HG02885 (cell line): ENCODE data around the gene ASCL3.
"Not testable (repeated sequence)": the region's sequence is repeated elsewhere in the genome, so short reads cannot be mapped to it uniquely, and the experiment has no call there.

Experiments used
- ATAC-seq: cut with Tn5 transposase; IDR thresholded peaks from one replicate; pipeline ENCODE4 v1.9.1; 2021; ENCODE audit warnings: mild to moderate bottlenecking; ENCODE audit not compliant: unreplicated experiment, poor library complexity

ASCL3 gene, protein sequence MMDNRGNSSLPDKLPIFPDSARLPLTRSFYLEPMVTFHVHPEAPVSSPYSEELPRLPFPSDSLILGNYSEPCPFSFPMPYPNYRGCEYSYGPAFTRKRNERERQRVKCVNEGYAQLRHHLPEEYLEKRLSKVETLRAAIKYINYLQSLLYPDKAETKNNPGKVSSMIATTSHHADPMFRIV

DNA sequence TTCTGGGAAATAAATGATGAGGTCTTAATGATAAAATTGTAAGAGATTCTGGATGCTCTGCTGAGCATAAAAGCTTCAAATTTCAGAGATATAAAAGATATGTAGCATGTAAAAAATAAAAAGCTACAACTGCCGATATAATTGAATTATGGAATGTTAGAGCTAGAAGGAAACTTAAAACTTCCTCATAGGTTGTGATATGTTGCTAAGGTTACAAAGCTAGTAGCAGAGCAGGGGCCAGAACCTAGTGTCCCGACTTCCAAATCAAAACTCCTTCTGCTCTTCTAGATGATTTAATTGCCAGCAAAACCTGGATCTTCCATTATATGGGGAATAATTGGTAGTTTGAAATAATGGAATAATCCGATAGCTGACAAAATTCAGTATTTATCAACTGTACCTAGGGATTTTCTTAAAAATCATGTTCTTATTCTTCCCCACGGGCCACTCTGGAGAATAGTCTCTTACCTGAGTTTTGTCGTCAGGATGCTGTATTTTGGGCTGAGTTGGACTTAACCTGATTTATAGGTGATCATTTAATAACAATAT, at the start of gene ASCL3:
ASCL3 (minus strand) TSS at position 499 of the 549 bp plus-strand sequence. CDS start 4,855 bp downstream, outside the sequence.
- ATAC-seq = no peak

DNA sequence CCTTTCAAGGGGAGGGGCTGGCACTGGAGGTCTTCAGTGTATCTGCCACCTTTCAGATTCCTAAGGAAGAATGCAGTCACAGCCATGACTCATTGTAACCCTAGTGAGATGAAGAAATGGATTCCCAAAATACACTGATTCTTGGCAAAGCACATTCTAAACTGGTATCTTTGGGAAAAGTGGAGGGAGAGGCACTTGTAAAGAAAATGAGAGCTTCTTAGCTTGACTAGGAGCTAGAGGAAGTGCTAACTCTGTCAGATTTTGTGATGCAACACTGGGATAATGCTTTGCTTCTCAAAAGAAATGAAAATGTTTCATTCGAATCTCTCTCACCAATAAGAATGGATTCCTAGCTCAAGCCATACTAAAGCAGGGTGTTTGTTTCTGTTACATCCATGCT, 46.6 kb upstream of the ASCL3 start:
- ATAC-seq = no peak

DNA sequence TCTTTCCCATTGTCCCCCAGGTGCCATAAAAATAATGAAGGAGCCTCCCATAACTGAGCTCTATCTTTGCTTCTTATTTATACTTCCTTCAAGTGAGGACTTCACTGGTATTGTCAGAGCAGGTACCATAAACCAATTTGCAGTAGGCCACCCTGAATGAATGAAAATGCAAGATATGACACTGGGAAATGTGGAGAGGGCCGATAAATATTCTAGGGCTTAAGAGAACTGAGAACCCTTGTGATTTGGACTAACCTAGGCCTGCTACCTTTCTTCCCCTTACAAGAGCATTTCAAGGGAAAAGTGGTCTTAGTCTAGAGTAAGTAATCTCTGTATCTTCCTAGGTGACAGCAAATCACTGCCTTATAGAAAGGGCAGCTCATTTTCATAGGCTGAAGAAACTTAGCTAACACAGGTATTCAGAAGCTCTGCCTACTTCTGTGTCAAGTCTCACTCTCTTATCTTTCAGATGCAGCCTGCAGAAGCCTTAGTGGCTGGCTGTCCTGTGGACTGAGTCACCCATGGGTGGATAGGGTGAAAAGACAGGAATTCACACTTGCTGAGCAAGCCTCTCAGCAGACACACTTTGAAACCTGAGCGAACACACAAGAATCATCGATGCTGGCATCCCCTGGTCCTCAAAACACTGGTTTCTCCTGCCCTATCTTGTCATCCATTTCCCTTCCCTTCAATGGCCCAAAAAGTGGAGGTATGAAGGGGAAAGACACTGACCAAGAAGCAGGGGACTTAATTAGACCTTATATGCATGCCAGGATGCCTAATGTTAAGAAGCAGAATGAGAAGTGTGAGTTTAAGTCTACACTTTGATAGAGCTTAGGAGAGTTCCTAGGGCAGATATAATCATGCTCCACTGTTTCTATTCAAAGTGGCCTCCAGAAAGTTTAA, 45.8 kb upstream of the ASCL3 start:
- ATAC-seq = no peak

DNA sequence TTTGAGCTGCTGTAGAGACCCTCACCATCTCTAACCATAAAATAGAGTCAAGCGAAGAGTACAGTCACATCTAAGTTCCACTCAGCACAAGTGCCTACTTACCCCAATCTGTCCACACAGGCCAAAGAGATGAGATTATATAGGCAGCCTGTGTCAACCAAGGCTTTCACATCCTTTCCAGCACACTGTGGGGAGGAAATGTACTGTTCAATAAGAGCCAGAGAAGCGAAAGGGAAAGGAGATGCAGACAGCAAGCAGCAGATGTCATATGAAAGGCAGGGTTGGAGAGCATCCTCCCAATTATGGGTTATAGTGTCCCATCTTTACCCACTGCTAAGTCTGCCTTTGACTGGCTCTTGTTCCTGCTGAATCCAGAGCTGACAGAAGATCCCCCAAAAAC, 44.6 kb upstream of the ASCL3 start:
- ATAC-seq = no peak

DNA sequence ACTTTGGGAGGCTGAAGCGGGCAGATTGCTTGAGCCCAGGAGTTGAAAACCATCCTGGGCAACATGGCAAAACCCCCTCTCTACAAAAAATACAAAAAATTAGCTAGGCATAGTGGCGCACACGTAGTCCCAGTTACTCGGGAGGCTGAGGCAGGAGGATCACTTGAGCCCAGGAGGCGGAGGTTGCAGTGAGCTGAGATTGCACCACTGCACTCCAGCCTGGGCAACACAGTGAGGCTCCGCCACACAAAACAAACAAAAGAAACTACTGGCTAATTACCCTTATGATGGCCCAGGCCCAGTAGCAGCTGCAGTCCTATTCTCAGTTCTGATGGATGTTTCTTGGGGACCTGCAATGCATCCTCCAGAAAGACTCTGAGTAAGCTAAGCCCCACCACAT, 44.0 kb upstream of the ASCL3 start:
- ATAC-seq = not testable (repeated sequence)

DNA sequence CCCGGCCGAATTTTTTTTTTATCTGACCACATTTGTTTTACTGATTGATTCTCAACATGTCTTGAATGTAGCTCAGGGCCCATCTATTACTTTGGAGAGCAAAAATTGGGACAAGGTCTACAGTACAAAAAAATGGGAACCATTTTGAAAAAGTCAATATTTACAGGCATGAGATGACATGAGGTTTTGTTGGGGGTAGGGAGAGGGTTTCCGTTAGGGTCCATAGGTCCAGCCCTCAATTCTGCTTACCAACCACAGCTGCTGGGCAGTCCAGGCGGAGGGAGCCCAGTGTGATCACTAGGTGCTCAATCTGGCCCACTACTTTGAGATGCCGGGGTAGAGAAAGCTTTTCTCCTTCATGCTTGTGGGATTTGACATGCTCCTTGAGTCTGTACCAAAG, 42.6 kb upstream of the ASCL3 start:
- ATAC-seq = no peak

DNA sequence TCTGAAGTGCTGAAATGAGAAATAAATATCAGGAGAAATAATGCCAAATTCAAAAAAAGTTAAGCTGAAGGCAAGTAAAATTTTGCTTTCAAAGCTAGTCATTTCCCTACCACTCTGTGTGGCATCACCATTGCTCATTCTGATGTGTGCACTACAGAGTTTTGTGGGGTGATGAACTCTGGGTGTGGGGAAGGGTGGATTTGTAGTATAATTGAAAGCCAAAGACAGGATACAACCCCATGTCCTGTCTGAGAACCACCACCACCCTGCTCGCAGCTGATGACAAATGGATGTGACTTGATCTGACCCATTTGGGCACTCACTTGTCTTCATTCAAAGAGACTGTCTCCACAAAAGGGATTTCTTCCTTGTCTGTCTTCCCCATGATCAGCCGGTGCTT, 40.7 kb upstream of the ASCL3 start:
- no peak for ATAC-seq

DNA sequence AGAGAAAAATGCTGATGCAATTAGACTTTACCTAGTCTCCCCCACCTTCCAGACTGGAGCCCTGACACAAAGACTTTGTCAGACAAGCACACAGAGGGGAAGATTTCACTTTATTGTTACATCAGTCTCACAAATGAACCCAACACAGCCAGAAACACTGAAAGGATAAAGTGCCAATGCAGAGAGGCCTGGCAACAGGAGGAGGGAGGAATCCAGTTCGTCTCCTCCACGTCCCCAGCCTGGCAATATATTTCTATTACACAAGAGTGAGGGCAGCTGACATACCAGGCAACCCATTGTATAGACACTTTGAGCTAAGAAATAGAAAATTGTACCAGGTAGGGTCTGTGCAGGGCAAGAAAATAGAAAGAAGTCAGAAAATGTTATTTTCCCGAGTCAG, 37.7 kb upstream of the ASCL3 start:
- ATAC-seq = no peak

DNA sequence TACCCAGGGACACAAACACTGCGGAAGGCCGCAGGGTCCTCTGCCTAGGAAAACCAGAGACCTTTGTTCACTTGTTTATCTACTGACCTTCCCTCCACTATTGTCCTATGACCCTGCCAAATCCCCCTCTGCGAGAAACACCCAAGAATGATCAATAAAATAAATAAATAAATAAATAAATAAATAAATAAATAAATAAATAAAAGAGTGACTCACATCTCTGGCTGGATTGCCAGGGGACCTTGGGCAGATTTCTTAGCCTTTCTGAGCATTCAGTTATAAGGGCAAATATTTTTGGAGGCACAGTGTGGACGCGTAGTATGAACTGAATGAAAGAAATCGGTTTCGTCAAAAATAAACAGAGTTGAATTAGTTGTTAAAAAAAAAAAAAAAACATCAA, 36.5 kb upstream of the ASCL3 start:
- ATAC-seq = not testable (repeated sequence)

DNA sequence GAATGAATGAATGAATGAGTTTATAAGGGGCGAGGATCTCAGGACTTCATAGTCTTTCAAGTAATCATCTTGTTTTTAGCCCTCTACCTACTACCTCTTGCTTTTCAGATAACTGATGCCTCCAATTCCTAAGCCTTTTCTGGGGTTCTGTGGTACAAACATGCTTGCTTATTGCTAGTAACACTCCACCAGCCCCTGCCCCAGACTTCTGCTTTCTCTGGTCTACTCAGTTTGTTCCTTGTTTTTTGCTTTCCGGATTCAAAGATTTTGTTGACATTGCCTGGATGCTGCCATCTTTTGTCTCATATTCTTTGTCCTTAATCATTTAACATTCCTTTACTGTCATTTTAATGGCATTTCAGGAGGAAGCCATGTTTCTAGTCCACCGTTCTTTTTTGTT, 30.3 kb upstream of the ASCL3 start:
- no peak for ATAC-seq

DNA sequence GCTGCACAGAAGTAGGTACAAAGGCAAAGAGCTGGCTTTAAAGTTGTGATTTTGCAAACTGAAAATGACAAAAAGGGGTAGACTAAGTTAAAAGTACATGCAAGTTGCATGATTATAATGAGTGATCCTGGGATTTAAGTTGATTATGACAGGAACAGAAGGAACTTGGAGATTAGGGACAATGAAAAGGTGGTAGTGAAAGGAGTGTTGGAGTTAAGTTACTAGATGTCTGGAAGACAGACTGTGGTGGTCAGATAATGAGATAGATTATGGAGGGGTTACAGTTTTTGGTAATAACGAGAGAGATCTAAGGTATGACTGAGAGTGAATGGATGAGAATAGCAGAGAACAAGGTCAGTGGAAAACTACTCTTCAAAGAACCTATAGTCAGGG, 29.1 kb upstream of the ASCL3 start:
- ATAC-seq = no peak

DNA sequence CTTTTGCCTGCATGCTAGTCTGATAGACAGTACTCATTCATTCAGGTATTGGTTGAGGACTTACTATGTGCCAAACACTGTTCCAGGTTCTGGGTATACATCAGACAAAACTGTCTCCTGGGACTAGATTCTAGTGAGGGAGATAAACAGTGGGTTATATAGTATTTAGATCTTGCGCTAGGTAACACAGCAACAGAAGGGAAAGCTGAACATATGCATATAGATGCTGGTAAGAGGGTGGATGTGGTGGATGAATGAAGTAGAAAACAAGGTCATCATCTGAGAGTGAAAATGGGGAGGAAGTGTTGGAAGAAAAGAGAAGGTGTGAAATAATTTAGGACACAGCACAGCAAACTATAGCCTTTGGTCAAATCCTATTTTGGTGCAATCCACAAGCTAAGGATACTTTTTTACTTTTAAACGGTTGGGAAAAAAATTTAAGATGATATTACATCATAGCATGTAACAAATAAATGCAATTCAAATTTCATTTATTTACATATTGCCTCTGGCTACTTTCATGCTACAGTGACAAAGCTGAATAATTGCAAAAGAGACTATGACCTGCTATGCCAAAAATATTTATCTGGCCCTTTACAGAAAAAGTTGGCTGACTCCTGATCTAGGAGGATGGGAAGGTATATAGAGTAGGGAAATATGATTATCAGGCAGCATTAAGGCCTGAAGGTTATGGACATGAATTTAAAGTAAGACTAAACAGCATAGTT, 28.5 kb upstream of the ASCL3 start:
- no peak for ATAC-seq

DNA sequence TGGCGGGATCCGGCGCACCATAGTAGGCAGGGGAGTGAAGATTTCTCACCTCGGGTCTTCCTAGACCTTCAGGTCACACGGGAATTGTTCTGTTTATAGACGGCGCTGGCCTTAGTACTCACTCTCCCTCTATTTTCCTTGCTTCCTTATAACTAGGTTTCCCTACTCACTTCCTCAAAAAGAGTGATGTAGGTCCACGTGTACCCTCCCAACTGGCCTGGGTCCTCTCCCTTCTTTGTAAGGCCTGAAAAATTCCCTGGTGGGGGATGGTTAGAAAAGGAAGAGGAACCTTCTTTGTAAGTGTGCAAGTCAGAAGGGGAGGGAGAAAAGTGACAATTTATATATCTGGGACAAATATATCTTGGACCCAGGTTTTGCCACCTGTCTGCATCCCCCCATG, 24.4 kb upstream of the ASCL3 start:
- ATAC-seq = no peak

DNA sequence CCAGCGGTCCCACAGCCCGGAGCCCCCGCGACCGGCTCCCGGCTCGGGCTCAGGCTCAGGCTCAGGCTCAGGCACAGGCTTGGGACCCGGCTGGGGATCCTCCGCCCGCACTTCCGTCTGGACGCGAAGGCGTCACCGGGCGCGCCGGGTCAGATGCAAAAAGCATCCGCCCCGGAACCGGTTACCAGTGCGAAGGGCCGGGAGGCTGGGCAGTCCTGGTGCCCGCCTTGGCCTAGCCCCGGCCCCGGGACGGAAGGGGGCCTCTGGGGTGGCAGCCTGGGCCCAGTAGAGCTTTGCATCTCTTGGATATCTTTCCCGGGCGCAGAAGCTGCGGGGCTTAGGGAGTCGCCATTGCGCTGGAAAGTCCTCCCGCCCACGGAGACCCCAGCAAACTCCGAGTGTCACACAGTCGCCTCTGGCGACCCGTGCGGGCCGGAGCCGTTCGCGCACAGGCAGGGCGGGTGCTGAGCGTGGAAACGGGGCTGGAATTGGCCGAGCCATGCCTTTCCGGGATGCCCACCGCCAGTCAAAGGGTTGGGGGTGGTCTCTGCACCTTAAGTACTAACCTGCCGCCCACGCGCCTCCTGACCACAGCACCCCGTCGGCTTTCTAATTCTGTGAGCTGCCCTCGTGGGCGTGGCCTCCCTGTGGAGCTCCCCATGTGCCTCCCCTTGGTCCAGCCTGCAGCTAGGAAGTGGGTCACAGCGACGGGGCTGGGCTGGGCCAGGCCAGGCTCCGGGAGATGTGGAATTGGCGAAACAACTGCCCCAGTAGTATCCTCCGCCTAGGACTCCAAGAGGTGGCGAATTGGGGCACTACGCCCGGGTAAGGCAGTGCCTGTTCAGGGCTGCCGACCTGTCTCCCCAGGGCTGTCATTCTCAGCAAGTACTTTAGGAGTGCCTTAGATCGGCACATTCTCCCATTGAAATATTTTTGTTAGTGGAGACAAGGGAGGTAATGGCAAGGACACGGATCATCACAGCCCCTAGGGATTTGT, 21.8 kb upstream of the ASCL3 start, which contains the start of gene TMEM9B:
TMEM9B (minus strand) TSS at position 119 of the 997 bp plus-strand sequence. CDS start 129 bp downstream, outside the sequence.
- peak; percentile 87 for ATAC-seq

DNA sequence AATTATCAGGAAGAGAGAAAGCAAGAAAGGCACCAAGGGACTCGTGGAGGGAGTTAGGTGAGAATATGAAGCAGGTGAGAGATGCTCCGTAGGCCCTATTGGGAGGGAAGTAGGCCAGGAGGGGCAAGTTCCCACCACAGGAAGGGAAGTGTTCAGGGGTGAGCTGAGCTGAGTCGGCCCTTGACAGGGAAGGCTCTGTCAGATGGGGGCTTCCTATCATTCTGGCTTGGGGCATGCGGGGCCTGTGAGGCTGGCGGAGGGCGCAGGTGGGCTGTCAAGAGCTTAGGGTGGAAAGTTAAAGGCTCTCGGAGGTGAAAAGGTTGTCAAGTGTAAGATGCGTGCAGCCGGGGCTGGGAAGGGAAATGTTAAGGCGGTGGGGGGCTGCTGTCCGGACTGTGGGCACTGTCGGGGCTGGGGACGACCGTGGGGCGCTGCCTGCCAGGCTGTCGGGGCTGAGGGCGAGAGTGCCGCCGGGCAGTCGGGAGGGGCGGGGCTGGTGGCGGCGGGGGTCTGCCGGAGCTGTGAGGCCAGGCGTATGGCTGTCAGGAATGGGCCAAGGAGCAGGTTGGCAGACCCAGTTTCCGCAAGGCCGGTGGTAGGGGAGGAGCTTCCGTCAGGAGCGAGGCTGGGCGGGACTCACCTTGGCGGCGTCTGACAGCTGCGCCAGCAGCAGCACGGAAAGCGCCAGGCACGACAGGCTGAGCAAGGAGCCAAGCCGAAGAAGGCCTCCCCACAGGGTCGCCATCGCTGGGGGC, 20.9 kb upstream of the ASCL3 start:
- peak; percentile 69 for ATAC-seq

DNA sequence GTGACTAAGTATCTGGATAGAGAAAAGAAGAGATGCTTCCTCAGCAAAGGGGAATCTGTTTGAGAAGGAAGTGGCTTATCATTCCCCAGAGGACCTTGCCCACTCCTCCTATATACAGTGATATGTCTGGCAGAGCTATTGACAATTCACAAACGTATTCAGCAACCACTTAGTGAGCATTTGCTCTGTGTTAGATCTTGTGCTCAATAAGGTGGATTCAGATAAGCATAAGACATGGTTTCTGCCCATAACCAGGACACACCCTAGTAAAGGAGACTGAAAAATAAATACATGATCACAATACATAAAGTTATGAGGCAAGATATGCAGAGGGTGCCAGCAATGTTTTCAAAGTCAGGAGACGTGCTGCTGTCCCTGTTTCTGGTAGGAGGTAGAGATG, 20.0 kb upstream of the ASCL3 start:
- no peak for ATAC-seq

DNA sequence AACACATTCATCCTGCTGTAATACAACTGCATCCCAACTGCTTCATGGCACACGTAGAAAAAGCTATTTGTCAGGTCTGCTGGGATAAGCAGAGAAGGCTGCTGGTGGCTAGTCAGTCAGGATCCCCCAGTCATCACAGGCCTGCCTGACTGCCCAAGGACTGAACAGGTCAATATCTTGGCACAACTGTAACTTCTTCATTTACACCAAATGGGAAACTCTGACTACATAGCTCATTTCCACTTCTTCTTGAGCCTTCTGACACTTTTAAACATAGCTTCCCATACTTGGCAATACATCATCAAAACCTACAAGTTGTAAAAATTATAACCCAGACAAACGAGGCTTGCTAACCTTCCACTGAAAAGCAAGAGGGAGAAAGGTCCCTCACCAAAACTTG, 18.6 kb upstream of the ASCL3 start:
- no peak for ATAC-seq

DNA sequence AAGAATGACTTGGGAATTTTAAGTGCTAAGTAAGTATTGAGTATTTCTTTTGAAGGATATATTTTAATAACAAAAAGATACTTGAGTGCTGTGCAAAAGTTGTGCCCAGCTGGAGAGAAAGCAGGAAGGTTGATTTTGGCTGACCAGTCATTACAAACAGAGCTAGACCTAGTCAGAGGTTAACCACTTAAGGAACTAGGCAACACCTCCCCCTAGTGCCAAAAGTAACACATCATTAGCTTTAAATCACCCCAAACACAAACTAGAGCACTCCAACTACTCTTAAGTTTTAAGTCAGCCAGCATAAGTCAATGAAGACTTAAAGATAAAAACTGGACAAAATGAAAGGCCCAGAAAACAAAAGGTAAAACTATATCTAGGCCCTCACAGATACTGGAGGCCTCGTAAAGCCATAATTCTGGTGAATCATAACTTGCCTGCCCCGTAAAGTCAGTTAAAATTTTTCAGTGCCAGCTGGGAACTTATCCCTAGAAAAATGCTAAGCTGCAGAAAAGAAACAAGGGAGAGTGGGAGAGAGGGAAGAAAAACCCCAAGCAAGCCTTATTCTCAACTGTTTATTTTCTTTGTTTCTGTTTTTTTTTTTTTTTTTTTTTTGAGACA, 16.8 kb upstream of the ASCL3 start:
- peak; percentile 51 for ATAC-seq
